Kidney (tissue), 14 donors: Measurements from ENCODE around the gene TMEM185B. TPM values are rescaled to one million over a fixed set of nuclear protein-coding genes. Genes with fewer than 3 reads are reported as not detected.

Source experiments
- DNase-seq, 5 donors: peaks; one replicate each; pipeline ENCODE4 v3.0.0-alpha.2; 2013 to 2020
- FAIRE-seq: peaks from 2 replicates; lab custom pipeline; 2012; peaks lifted over from hg19 to GRCh38; lab: Jason Lieb, UNC
- H3K27ac ChIP-seq, 2 donors: one replicate each; pipeline ENCODE4 v1.7.0; 2013; ENCODE audit warnings: low read depth in 2 of 2, low read length in 2 of 2, inconsistent platforms in 1 of 2
- H3K27me3 ChIP-seq: one replicate; pipeline ENCODE4 v1.7.1; 2013; ENCODE audit warnings: low read length, inconsistent platforms; ENCODE audit not compliant: control insufficient read depth, insufficient read depth
- H3K36me3 ChIP-seq, 3 donors: one replicate each; pipeline versions ENCODE4 v1.7.0 to v1.7.1; 2013; ENCODE audit warnings: low read length in 3 of 3, control low read depth in 1 of 3, inconsistent platforms in 1 of 3; ENCODE audit not compliant: insufficient read depth in 3 of 3, control insufficient read depth in 2 of 3
- H3K4me1 ChIP-seq, 3 donors: one replicate each; pipeline versions ENCODE4 v1.7.0 to v1.7.1; 2013; ENCODE audit warnings: low read length in 3 of 3, inconsistent platforms in 1 of 3, low read depth in 1 of 3; ENCODE audit not compliant: control insufficient read depth in 2 of 3, insufficient read depth in 2 of 3
- H3K4me3 ChIP-seq, 3 donors: one replicate each; pipeline versions ENCODE4 v1.7.0 to v1.8.1; 2013; ENCODE audit warnings: low read length in 3 of 3, control low read depth in 1 of 3, inconsistent platforms in 1 of 3
- H3K9ac ChIP-seq, 3 donors: one replicate each; pipeline versions ENCODE4 v1.7.0 to v1.7.1; 2013; ENCODE audit warnings: low read length in 3 of 3, control low read depth in 1 of 3, inconsistent platforms in 1 of 3
- H3K9me3 ChIP-seq, 3 donors: one replicate each; pipeline versions ENCODE4 v1.7.0 to v1.7.1; 2013; ENCODE audit warnings: low read length in 3 of 3, control low read depth in 1 of 3, inconsistent platforms in 1 of 3; ENCODE audit not compliant: control insufficient read depth in 2 of 3, insufficient read depth in 1 of 3
- CTCF ChIP-seq: IDR thresholded peaks from 3 replicates; pipeline ENCODE4 v1.5.1; 2012; ENCODE audit warnings: mild to moderate bottlenecking, moderate library complexity, borderline replicate concordance; ENCODE audit not compliant: insufficient read depth; ENCODE audit errors: extremely low read depth
- intact Hi-C: fragments of 100-400 bp; cut with DNase I; formaldehyde crosslinking; loops from one replicate; pipeline ENCODE4 v1.11.1; 2022
- polyA plus RNA-seq: library from polyadenylated mRNA; stranded (reverse); fragments of 350-450 nt; fragmentation: Illumina TruSeq; extraction: RNeasy Lipid Tissue Mini Kit (QIAGEN cat#74804); gene quantifications from one replicate; pipeline ENCODE4 v1.2.3, GENCODE V29; 2014; ENCODE audit warnings: low read depth, low replicate concordance; ENCODE audit not compliant: insufficient read depth
- total RNA-seq: library from RNA; stranded (reverse); fragmentation: NEBNext Ultra II Directional; extraction: Animal tissue kit (Norgen Biotek cat#: 25700); gene quantifications from one replicate; pipeline ENCODE4 v1.2.1, GENCODE V29; 2021
- donor health status: control.
- donor health status: control.
- donor health status: control.
- donor health status: control.
- donor health status: control.
- donor health status: DM: yes; HTN: yes; CAD: no.
- donor health status: Normal renal cell carcinoma (clear cell type).

TMEM185B gene
- total and polyA plus RNA-seq, 2 donors from 2014 or later, result 8.0 to 28.1 TPM

GRCh38 chr2:120230515-120231471, 7.6 kb upstream of the TMEM185B start:
- FAIRE-seq, result no peak
- Histone ChIP-seq H3K9me3 (no peaks in the 10 kb centered on the region), H3K4me1 (no peaks in the 10 kb centered on the region), H3K27me3 (no peaks in the 10 kb centered on the region), H3K4me3 (no peak overlapping the region), H3K9ac (no peak overlapping the region), H3K27ac (no peak overlapping the region), H3K36me3 (no peaks in the 10 kb centered on the region)
- peak in 2 of 5 donors; percentile 27 to 64 for DNase-seq
- no peak for TF ChIP-seq CTCF
- intact Hi-C loops, result no loop called here

DNA sequence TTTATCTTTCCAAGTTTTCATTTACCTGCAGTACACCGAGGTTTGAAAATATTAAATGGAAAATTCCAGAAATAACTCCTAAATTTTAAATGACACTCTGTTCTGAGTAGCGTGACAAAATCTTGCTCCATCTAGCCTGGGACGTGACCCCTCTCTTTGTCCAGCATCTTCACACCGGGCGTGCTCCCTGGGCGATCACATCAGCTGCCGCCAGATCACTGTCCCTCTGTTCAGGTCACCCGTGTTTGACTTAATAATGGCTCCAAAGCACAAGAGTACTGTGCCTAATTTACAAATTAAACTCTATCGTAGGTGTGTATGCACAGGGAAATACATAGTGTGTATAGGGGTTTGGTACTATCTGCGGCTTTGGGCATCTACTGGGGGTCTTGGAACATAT, 6.1 kb upstream of the TMEM185B start:
- H3K9me3 ChIP-seq, result no peaks in the 10 kb centered on the region
- no peaks in the 10 kb centered on the region for H3K36me3 ChIP-seq
- intact Hi-C loops, result no loop called here
- no peak for FAIRE-seq
- H3K4me1 ChIP-seq, result no peaks in the 10 kb centered on the region
- TF ChIP-seq CTCF, result no peak
- no peak overlapping the region for H3K27ac ChIP-seq
- H3K4me3 ChIP-seq, result no peak overlapping the region
- DNase-seq, result no peak
- no peak overlapping the region for H3K9ac ChIP-seq
- no peaks in the 10 kb centered on the region for H3K27me3 ChIP-seq

DNA sequence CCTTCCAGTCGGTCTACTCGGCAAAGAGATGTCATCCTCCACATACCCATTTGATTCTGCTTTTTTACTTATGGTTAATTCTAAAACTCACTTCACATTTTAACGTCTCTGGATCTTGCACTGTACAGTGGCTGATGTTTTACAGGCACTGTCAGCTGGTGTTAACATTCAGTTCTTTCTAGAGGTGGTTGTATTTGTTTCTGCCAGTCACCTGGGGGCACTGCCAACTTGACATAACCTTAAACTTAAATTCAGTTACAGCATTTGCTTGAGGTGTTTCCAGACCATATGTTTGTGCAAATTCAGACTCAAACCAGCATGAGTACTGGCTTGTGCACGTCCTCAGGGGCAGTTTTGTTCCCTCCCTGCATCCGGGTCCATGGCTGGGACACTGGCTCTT, 5.3 kb upstream of the TMEM185B start:
- no peak for TF ChIP-seq CTCF
- Histone ChIP-seq H3K27me3 (no peaks in the 10 kb centered on the region), H3K27ac (no peak overlapping the region), H3K4me3 (no peak overlapping the region), H3K9me3 (no peaks in the 10 kb centered on the region), H3K36me3 (no peaks in the 10 kb centered on the region), H3K4me1 (peaks cover 0 to 7% (median 5%) of the 10 kb centered on the region in 3 donors), H3K9ac (no peak overlapping the region)
- DNase-seq (no peak), FAIRE-seq (no peak)
- intact Hi-C loops, result no loop called here
